Sigmoid colon (tissue), 3 donors: Measurements from ENCODE around the gene ZNF581.

Experiments
- POLR2A ChIP-seq, 2 donors: fragments of 450-650 bp; IDR thresholded peaks; one replicate each; pipeline ENCODE4 v1.6.1; 2016; ENCODE audit warnings: antibody characterized with exemption in 2 of 2, mild to moderate bottlenecking in 2 of 2, moderate library complexity in 2 of 2
- TF ChIP-seq, protein P1 (sequence below), 4 experiments: fragments of 450-650 bp in 3 of 4; fragments of 200-600 bp in 1 of 4; IDR thresholded peaks; one replicate each; pipeline ENCODE4 v1.5.1; 2016 to 2019; ENCODE audit warnings: antibody characterized with exemption in 4 of 4, mild to moderate bottlenecking in 3 of 4, moderate library complexity in 2 of 4

DNA sequence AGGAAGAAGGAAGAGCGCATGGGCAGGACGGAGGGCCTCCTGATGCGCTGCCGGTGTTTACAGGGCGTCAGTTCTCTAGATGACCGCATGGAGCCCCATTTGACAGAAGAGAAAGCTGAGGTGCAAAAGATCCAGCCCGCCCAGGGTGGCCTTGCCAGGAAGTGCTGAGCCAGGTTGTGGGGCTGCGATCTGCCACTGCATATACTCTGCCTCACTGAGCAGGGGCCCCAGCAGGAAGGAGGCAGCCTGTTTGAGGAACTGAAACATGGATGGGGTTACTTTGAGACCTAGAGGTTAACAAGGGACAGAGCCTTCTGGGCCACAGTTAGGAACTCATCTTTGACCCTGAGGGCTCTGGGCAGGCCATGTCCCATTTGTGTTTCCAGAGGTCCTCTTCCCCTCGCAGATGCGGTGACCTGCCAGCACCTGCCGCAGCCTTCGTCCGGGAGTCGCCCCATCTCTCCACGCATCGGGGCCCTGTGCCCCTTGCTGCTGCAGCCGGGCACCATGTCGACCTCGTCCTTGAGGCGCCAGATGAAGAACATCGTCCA lies 34.7 kb downstream of the ZNF581 start:
- TF ChIP-seq, protein P1, sequence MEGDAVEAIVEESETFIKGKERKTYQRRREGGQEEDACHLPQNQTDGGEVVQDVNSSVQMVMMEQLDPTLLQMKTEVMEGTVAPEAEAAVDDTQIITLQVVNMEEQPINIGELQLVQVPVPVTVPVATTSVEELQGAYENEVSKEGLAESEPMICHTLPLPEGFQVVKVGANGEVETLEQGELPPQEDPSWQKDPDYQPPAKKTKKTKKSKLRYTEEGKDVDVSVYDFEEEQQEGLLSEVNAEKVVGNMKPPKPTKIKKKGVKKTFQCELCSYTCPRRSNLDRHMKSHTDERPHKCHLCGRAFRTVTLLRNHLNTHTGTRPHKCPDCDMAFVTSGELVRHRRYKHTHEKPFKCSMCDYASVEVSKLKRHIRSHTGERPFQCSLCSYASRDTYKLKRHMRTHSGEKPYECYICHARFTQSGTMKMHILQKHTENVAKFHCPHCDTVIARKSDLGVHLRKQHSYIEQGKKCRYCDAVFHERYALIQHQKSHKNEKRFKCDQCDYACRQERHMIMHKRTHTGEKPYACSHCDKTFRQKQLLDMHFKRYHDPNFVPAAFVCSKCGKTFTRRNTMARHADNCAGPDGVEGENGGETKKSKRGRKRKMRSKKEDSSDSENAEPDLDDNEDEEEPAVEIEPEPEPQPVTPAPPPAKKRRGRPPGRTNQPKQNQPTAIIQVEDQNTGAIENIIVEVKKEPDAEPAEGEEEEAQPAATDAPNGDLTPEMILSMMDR (IDR thresholded peaks at IDR 0.05): no peak
- no peak for TF ChIP-seq POLR2A (IDR thresholded peaks at IDR 0.05)
